HepG2 (cell line): ENCODE data around the gene TMEM255B. TPM values are rescaled to one million over a fixed set of nuclear protein-coding genes. Genes with fewer than 3 reads are reported as not detected.

Source experiments
- ATAC-seq: fragments of 200-7000 bp; cut with Tn5 transposase; 3 replicates; pipeline ENCODE4 v1.9.1; 2020; ENCODE audit warnings: mild to moderate bottlenecking, moderate library complexity
- BruUV-seq: library from RNA; stranded (reverse); fragments of 400-500 nt; replicated peaks from 2 replicates; lab custom pipeline; 2021; lab: Mats Ljungman, UMichigan
- CTCF ChIA-PET: fragments of 300-600 bp; formaldehyde crosslinking; extraction: SDS; loops from one replicate; lab custom pipeline; 2021; ENCODE audit warnings: low total read pairs, inconsistent platforms, low intra/inter-chr PET ratio; lab: Yijun Ruan, JAX
- POLR2A ChIA-PET: fragments of 350-600 bp; sonication (Branson Sonifier 250); formaldehyde crosslinking; loops from one replicate; lab custom pipeline; 2020; ENCODE audit warnings: antibody characterized with exemption, inconsistent platforms; lab: Yijun Ruan, JAX
- DNase-seq: peaks from one replicate; pipeline ENCODE4 v3.0.0-alpha.2; 2015; ENCODE audit warnings: low spot score
- FAIRE-seq: peaks from 3 replicates; lab custom pipeline; 2011; peaks lifted over from hg19 to GRCh38; lab: Jason Lieb, UNC
- H2AFZ ChIP-seq: one replicate; pipeline ENCODE4 v1.6.1; 2011; ENCODE audit warnings: low read length, inconsistent platforms
- H3K27ac ChIP-seq: fragments of 300-600 bp; 3 replicates; pipeline ENCODE4 v1.8.0; 2011; ENCODE audit warnings: mixed run types, mild to moderate bottlenecking, mixed read lengths, low read length, inconsistent platforms; ENCODE audit not compliant: insufficient read depth; ENCODE audit errors: extremely low read length
- H3K27me3 ChIP-seq, 2 experiments: fragments of 200-600 bp in 1 of 2; 2 replicates in 1 of 2; 3 replicates in 1 of 2; pipeline versions ENCODE4 v1.6.0 to v1.8.0; 2011; ENCODE audit warnings: low read length in 2 of 2, mild to moderate bottlenecking in 2 of 2, moderate library complexity in 2 of 2, inconsistent platforms in 1 of 2; ENCODE audit not compliant: insufficient read depth in 2 of 2, control insufficient read depth in 1 of 2
- H3K36me3 ChIP-seq, 2 experiments: fragments of 200-600 bp in 1 of 2; replicated peaks in 1 of 2; 2 replicates in 1 of 2; 3 replicates in 1 of 2; pipeline versions ENCODE4 v1.5.1 to v1.8.0; 2011; ENCODE audit warnings: low read length in 2 of 2, inconsistent platforms in 1 of 2; ENCODE audit not compliant: insufficient read depth in 2 of 2, control insufficient read depth in 1 of 2
- H3K4me1 ChIP-seq: 2 replicates; pipeline ENCODE4 v1.5.1; 2012; ENCODE audit warnings: low read length, inconsistent platforms; ENCODE audit not compliant: insufficient read depth
- H3K4me2 ChIP-seq: 2 replicates; pipeline ENCODE4 v1.6.0; 2011; ENCODE audit warnings: low read depth, low read length, inconsistent platforms
- H3K4me3 ChIP-seq, 3 experiments: fragments of 200-600 bp in 1 of 3; sonication (generic), shearing (Covaris generic) in 1 of 3; replicated peaks in 1 of 3; 2 replicates each; pipeline ENCODE4 v1.5.1; 2011 to 2016; ENCODE audit warnings: low read length in 3 of 3, inconsistent platforms in 2 of 3, low read depth in 2 of 3, mild to moderate bottlenecking in 2 of 3, control low read depth in 1 of 3, mixed read lengths in 1 of 3; ENCODE audit not compliant: insufficient read depth in 1 of 3
- H3K79me2 ChIP-seq: one replicate; pipeline ENCODE4 v1.6.1; 2011; ENCODE audit warnings: low read length, inconsistent platforms; ENCODE audit not compliant: insufficient read depth
- H3K9ac ChIP-seq: 2 replicates; pipeline ENCODE4 v1.6.0; 2011; ENCODE audit warnings: mild to moderate bottlenecking, low read depth, low read length, inconsistent platforms; ENCODE audit not compliant: insufficient read depth
- H3K9me3 ChIP-seq: 2 replicates; pipeline ENCODE4 v1.5.1; 2012; ENCODE audit warnings: mild to moderate bottlenecking, low read length
- H4K20me1 ChIP-seq: 2 replicates; pipeline ENCODE4 v1.6.0; 2011; ENCODE audit warnings: inconsistent platforms, mild to moderate bottlenecking, low read length, moderate library complexity; ENCODE audit not compliant: insufficient read depth
- E2F2 ChIP-seq: sonication (generic); formaldehyde crosslinking; IDR thresholded peaks from 2 replicates; pipeline ENCODE4 v1.4.0; 2020; ENCODE audit warnings: missing genetic modification reagents, borderline replicate concordance
- KLF13 ChIP-seq: sonication (generic); formaldehyde crosslinking; IDR thresholded peaks from 2 replicates; pipeline ENCODE4 v1.4.0; 2020; ENCODE audit warnings: mild to moderate bottlenecking, missing genetic modification reagents
- MED1 ChIP-seq: sonication (generic); formaldehyde crosslinking; IDR thresholded peaks from 2 replicates; pipeline ENCODE4 v1.4.0; 2020; ENCODE audit warnings: missing genetic modification reagents
- MYPOP ChIP-seq: sonication (generic); formaldehyde crosslinking; IDR thresholded peaks from 2 replicates; pipeline ENCODE4 v1.8.1; 2023; ENCODE audit warnings: mild to moderate bottlenecking, moderate library complexity, missing genetic modification reagents
- NFATC3 ChIP-seq: sonication (generic); formaldehyde crosslinking; IDR thresholded peaks from 2 replicates; pipeline ENCODE4 v1.5.1; 2020; ENCODE audit warnings: mild to moderate bottlenecking, missing genetic modification reagents
- NR1H2 ChIP-seq: sonication (generic); formaldehyde crosslinking; IDR thresholded peaks from 2 replicates; pipeline ENCODE4 v1.8.1; 2022; ENCODE audit warnings: low read depth, missing genetic modification reagents, borderline replicate concordance
- PHF8 ChIP-seq: sonication (generic); formaldehyde crosslinking; IDR thresholded peaks from 2 replicates; pipeline ENCODE4 v1.5.0; 2020; ENCODE audit warnings: missing genetic modification reagents
- TSC22D2 ChIP-seq: sonication (generic); formaldehyde crosslinking; IDR thresholded peaks from 2 replicates; pipeline ENCODE4 v1.5.1; 2020; ENCODE audit warnings: missing genetic modification reagents, mild to moderate bottlenecking, borderline replicate concordance
- ZNF101 ChIP-seq: sonication (generic); formaldehyde crosslinking; IDR thresholded peaks from 2 replicates; pipeline ENCODE4 v1.4.0; 2020; ENCODE audit warnings: mild to moderate bottlenecking, low read depth, missing genetic modification reagents, borderline replicate concordance
- ZNF256 ChIP-seq: sonication (generic); formaldehyde crosslinking; conservative IDR thresholded peaks from 2 replicates; pipeline ENCODE4 v1.4.0; 2020; ENCODE audit warnings: missing genetic modification reagents
- whole genome bisulfite sequencing: methylation state at CpG from one replicate; pipeline ENCODE4 v1.1.6; 2017; ENCODE audit warnings: low lambda C conversion rate; 5-methylcytosine and 5-hydroxymethylcytosine counted together
- in situ Hi-C: cut with HindIII; loops from 2 replicates; pipeline ENCODE4 v1.10.0; 2017; ENCODE audit warnings: low pct_unique_long_range_greater_than_20kb; ENCODE audit not compliant: extremely low pct_ligation_motif_present
- intact Hi-C: fragments of 100-400 bp; cut with micrococcal nuclease; formaldehyde crosslinking; loops from one replicate; pipeline ENCODE4 v1.10.0; 2022; ENCODE audit not compliant: unreplicated experiment
- polyA plus RNA-seq, 8 experiments: library from polyadenylated mRNA; depleted of rRNA in 3 of 8; stranded (reverse) in 7 of 8; unstranded in 1 of 8; fragments of >200 nt; fragmentation: Illumina TruSeq in 4 of 8; extraction: Trizol in 4 of 8; gene quantifications; 2 replicates each; pipeline versions ENCODE4 v1.2.1 to v1.2.3, GENCODE V29; 2011 to 2016; ENCODE audit warnings: low read depth in 4 of 8, missing spikeins in 1 of 8, mixed read lengths in 1 of 8; ENCODE audit not compliant: insufficient read depth in 1 of 8
- total RNA-seq, 5 experiments: library from RNA; depleted of rRNA; stranded (reverse); fragments of >200 nt; fragmentation: Illumina TruSeq; extraction: Trizol; gene quantifications; 2 replicates each; pipeline ENCODE4 v1.2.3, GENCODE V29; 2016; ENCODE audit warnings: low read depth in 1 of 5
- TF ChIP-seq, protein P1 (sequence below), 2 experiments: sonication (generic) in 1 of 2; formaldehyde crosslinking in 1 of 2; IDR thresholded peaks; 2 replicates each; pipeline versions ENCODE4 v1.6.1 to v1.9.0; 2014 to 2022; ENCODE audit warnings: antibody characterized with exemption in 1 of 2, borderline replicate concordance in 1 of 2, inconsistent platforms in 1 of 2, low read depth in 1 of 2, missing genetic modification reagents in 1 of 2
- TF ChIP-seq, protein P2 (sequence below): IDR thresholded peaks from 2 replicates; pipeline ENCODE4 v1.6.1; 2016

TMEM255B gene
- total and polyA plus RNA-seq, 2 of the 13 experiments (the other 11 are each of a cell fraction or from before 2014, with no cell fraction given) = not detected

GRCh38 chr13:113863524-113864272 is 104.7 kb downstream of the TMEM255B start, which contains the start of gene GAS6 (continued):
- TF ChIP-seq, protein P1, sequence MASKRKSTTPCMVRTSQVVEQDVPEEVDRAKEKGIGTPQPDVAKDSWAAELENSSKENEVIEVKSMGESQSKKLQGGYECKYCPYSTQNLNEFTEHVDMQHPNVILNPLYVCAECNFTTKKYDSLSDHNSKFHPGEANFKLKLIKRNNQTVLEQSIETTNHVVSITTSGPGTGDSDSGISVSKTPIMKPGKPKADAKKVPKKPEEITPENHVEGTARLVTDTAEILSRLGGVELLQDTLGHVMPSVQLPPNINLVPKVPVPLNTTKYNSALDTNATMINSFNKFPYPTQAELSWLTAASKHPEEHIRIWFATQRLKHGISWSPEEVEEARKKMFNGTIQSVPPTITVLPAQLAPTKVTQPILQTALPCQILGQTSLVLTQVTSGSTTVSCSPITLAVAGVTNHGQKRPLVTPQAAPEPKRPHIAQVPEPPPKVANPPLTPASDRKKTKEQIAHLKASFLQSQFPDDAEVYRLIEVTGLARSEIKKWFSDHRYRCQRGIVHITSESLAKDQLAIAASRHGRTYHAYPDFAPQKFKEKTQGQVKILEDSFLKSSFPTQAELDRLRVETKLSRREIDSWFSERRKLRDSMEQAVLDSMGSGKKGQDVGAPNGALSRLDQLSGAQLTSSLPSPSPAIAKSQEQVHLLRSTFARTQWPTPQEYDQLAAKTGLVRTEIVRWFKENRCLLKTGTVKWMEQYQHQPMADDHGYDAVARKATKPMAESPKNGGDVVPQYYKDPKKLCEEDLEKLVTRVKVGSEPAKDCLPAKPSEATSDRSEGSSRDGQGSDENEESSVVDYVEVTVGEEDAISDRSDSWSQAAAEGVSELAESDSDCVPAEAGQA (IDR thresholded peaks at IDR 0.05; ENCODE audit: low read depth) = no peak
- TF ChIP-seq, protein P1 (CRISPR knock-in tag; IDR thresholded peaks at IDR 0.05; ENCODE audit: borderline replicate concordance) = no peak
- no peak for TF ChIP-seq NR1H2 (CRISPR knock-in tag)

- intact Hi-C loops = no loop called here
- WGBS = 10% methylated on average over 10 of the region's 10 CpGs
- Histone ChIP-seq H3K27me3 (peaks cover 4 to 15% of the 10 kb centered on the region in 2 experiments; a peak in 4 of 5 replicates), H3K9ac (no peak overlapping the region), H3K79me2 (no peaks in the 10 kb centered on the region), H2AFZ (no peak overlapping the region), H3K27ac (no peak overlapping the region), H3K4me2 (peak overlapping the region; percentile 27; the same call in 1 of the 2 replicates), H3K4me1 (peaks cover 24% of the 10 kb centered on the region), H3K4me3 (peak overlapping the region in 2 of 3 experiments; percentile 16 to 40; a peak in 3 of 6 replicates), H4K20me1 (no peaks in the 10 kb centered on the region), H3K36me3 (no peaks in the 10 kb centered on the region), H3K9me3 (no peaks in the 10 kb centered on the region)
- no peak for DNase-seq
- no peak for FAIRE-seq
- POLR2A ChIA-PET = no interaction called here
- no TSS peak for BruUV-seq
- CTCF ChIA-PET = no interaction called here
- ATAC-seq = no peak
- in situ Hi-C loops = no loop called here
- TF ChIP-seq KLF13 (CRISPR knock-in tag) (no peak), TSC22D2 (CRISPR knock-in tag) (no peak), ZNF256 (no peak), NFATC3 (CRISPR knock-in tag) (no peak), E2F2 (CRISPR knock-in tag) (no peak), MED1 (CRISPR knock-in tag) (no peak), PHF8 (CRISPR knock-in tag) (no peak), MYPOP (CRISPR knock-in tag) (no peak), ZNF101 (CRISPR knock-in tag) (no peak)
- TF ChIP-seq, protein P2, sequence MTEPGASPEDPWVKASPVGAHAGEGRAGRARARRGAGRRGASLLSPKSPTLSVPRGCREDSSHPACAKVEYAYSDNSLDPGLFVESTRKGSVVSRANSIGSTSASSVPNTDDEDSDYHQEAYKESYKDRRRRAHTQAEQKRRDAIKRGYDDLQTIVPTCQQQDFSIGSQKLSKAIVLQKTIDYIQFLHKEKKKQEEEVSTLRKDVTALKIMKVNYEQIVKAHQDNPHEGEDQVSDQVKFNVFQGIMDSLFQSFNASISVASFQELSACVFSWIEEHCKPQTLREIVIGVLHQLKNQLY = no peak
Measured at GRCh38 chr13:113864273-113864890, 105.4 kb downstream of the TMEM255B start.
